ENCODE measurements around the gene NOTCH1.

The NOTCH1 gene

GRCh38 chr9:136517012-136517743 is 28.7 kb downstream of the NOTCH1 start:
- TF ChIP-seq CTCF (conservative IDR thresholded peaks at IDR 0.05; ENCODE audit: low read length): no peak
- no peak overlapping the region for H3K4me3 ChIP-seq (ENCODE audit: low read length)
- DNase-seq (ENCODE audit: low read depth): no peak

- H3K4me3 ChIP-seq (ENCODE audit: low read length): no peak overlapping the region
- DNase-seq (ENCODE audit: low read depth): no peak
- no peak for TF ChIP-seq CTCF (conservative IDR thresholded peaks at IDR 0.05; ENCODE audit: low read length)
Measured at GRCh38 chr9:136516191-136516654, 29.6 kb downstream of the NOTCH1 start.

- no peak for DNase-seq (ENCODE audit: low read depth)
- no peak for TF ChIP-seq CTCF (conservative IDR thresholded peaks at IDR 0.05; ENCODE audit: low read length)
- no peak overlapping the region for H3K4me3 ChIP-seq (ENCODE audit: low read length)
Measured at GRCh38 chr9:136515276-136515675, 30.6 kb downstream of the NOTCH1 start.

- no peak for DNase-seq (ENCODE audit: low read depth)
- H3K4me3 ChIP-seq (ENCODE audit: low read length): no peak overlapping the region
- TF ChIP-seq CTCF (conservative IDR thresholded peaks at IDR 0.05; ENCODE audit: low read length): no peak
Measured at GRCh38 chr9:136514022-136514714, 31.7 kb downstream of the NOTCH1 start.

GRCh38 chr9:136513191-136513590 is 32.7 kb downstream of the NOTCH1 start:
- TF ChIP-seq CTCF (conservative IDR thresholded peaks at IDR 0.05; ENCODE audit: low read length): no peak
- DNase-seq (ENCODE audit: low read depth): no peak
- no peak overlapping the region for H3K4me3 ChIP-seq (ENCODE audit: low read length)

- no peak overlapping the region for H3K4me3 ChIP-seq (ENCODE audit: low read length)
- TF ChIP-seq CTCF (conservative IDR thresholded peaks at IDR 0.05; ENCODE audit: low read length): no peak
- no peak for DNase-seq (ENCODE audit: low read depth)
Measured at GRCh38 chr9:136512651-136513071, 33.2 kb downstream of the NOTCH1 start.
